HFF-Myc (cell line): Measurements from ENCODE around the gene DPP4.
A peak's percentile ranks its signal among the peaks of the same experiment; 100 is the strongest.

Source experiments
- DNase-seq: peaks from one replicate; pipeline ENCODE4 v3.0.0-alpha.2; 2011; ENCODE audit warnings: low read depth; ENCODE audit errors: extremely low read depth
- H3K4me3 ChIP-seq: replicated peaks from 2 replicates; pipeline ENCODE4 v1.5.1; 2011; ENCODE audit warnings: low read depth, mild to moderate bottlenecking, control low read depth, low read length
- TF ChIP-seq, protein P1 (sequence below): IDR thresholded peaks from 2 replicates; pipeline ENCODE4 v1.5.1; 2012; ENCODE audit warnings: mild to moderate bottlenecking, low read depth, low read length, control low read depth; ENCODE audit errors: missing control alignments

Gene DPP4

DNA sequence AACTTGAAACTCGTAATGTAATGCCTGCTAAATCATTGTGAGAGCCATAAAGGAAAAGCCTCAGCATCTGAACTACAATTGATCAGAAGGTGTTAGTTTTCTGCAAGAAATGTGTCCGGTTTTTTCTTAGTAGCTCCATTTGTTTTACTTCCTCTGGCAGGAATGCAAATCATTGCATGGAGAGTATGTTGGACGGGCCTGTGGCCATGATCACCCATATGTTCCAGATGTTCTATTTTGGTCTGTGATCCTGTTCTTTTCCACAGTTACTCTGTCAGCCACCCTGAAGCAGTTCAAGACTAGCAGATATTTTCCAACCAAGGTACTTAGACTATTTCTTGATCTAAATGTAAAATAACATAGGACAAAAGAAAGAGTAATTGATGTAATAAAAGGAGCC lies 126.6 kb downstream of the DPP4 start:
- TF ChIP-seq, protein P1, sequence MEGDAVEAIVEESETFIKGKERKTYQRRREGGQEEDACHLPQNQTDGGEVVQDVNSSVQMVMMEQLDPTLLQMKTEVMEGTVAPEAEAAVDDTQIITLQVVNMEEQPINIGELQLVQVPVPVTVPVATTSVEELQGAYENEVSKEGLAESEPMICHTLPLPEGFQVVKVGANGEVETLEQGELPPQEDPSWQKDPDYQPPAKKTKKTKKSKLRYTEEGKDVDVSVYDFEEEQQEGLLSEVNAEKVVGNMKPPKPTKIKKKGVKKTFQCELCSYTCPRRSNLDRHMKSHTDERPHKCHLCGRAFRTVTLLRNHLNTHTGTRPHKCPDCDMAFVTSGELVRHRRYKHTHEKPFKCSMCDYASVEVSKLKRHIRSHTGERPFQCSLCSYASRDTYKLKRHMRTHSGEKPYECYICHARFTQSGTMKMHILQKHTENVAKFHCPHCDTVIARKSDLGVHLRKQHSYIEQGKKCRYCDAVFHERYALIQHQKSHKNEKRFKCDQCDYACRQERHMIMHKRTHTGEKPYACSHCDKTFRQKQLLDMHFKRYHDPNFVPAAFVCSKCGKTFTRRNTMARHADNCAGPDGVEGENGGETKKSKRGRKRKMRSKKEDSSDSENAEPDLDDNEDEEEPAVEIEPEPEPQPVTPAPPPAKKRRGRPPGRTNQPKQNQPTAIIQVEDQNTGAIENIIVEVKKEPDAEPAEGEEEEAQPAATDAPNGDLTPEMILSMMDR = no peak
- peak; percentile 2 for DNase-seq
- no peak overlapping the region for H3K4me3 ChIP-seq

DNA sequence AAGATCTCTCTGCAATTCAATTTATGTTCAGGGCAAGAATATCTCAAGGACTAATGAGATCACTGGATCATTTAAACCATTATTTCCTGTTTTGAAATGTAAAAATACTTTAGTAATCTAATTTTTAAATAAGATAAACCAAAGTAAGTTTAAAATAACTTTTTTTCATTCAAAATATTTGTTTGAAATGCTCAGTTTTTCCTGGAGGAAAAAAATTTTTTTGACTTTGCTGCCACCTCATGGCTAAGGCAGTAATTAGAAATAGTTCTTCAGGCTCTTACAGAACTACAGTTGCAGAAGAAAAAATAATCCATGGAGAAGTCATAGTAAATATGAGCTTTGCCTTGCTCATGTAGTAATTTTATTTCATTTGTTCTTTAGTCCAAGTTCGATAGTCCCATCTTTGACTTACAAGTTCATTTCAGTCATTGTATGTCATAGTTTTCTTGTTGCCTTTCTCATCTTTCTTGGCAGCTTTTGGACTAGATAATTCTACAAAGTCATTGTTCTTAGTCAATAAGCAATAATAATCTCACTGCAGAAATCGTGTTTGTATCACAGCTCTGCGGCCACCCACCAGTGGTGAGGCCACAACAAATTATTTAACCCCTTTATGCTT lies 127.4 kb downstream of the DPP4 start:
- TF ChIP-seq, protein P1 = peak; percentile 28
- H3K4me3 ChIP-seq = no peak overlapping the region
- DNase-seq = peak; percentile 3

DNA sequence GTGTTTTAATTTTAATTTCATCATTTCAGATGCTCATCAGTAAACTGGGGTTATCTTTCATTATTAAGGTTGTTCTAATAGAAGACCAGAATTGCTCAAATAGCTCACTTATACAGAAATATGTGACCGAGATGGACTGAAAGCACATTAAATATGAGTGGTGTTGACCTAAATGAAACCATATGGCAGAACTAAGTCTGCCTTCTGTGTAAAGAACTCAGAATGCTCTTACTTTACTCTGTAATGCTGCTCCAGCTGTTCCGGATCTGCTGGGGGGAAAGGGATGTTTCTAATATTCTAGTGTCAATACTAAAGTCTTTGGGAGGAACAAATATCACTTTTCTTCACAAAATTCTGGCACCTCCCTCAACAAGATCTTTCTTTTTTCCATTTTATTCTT lies 131.0 kb downstream of the DPP4 start:
- H3K4me3 ChIP-seq = no peak overlapping the region
- TF ChIP-seq, protein P1 = no peak
- peak; percentile 9 for DNase-seq
